Loucy (cell line): ENCODE results near the gene FAM25G.
"Not testable (repeated sequence)": the region's sequence is repeated elsewhere in the genome, so short reads cannot be mapped to it uniquely, and the experiment has no call there.

Experiments used
- H2AFZ ChIP-seq: fragments of 200-600 bp; sonication (generic); 2 replicates; pipeline ENCODE4 v1.6.0; 2016; ENCODE audit warnings: antibody characterized with exemption, mild to moderate bottlenecking, low read length, moderate library complexity
- H3F3A ChIP-seq: fragments of 200-600 bp; 2 replicates; pipeline ENCODE4 v1.6.0; 2016; ENCODE audit warnings: antibody characterized with exemption, low read depth, mild to moderate bottlenecking
- H3K27me3 ChIP-seq: fragments of 200-600 bp; sonication (generic); 2 replicates; pipeline ENCODE4 v1.6.1; 2014; ENCODE audit warnings: low read length, mild to moderate bottlenecking; ENCODE audit not compliant: insufficient read depth, poor library complexity, severe bottlenecking
- H3K36me3 ChIP-seq: fragments of 200-600 bp; sonication (generic); 2 replicates; pipeline ENCODE4 v1.6.1; 2016; ENCODE audit warnings: low read length; ENCODE audit not compliant: insufficient read depth
- H3K4me1 ChIP-seq: fragments of 200-600 bp; sonication (generic); 2 replicates; pipeline ENCODE4 v1.5.1; 2014; ENCODE audit warnings: low read length, mild to moderate bottlenecking; ENCODE audit not compliant: insufficient read depth, poor library complexity, severe bottlenecking
- H3K4me2 ChIP-seq: fragments of 200-600 bp; sonication (generic); 2 replicates; pipeline ENCODE4 v1.6.0; 2014; ENCODE audit warnings: antibody characterized with exemption, low read length, low read depth, mild to moderate bottlenecking; ENCODE audit not compliant: poor library complexity, severe bottlenecking
- H3K4me3 ChIP-seq: fragments of 200-600 bp; sonication (generic); 2 replicates; pipeline ENCODE4 v1.5.1; 2014; ENCODE audit warnings: low read length, mild to moderate bottlenecking, mixed read lengths; ENCODE audit not compliant: poor library complexity, severe bottlenecking
- H3K79me2 ChIP-seq: fragments of 200-600 bp; sonication (generic); 2 replicates; pipeline ENCODE4 v1.6.1; 2014; ENCODE audit warnings: low read length; ENCODE audit not compliant: insufficient read depth
- H3K9ac ChIP-seq: fragments of 200-600 bp; sonication (generic); 2 replicates; pipeline ENCODE4 v1.6.0; 2014; ENCODE audit warnings: mild to moderate bottlenecking, low read depth, low read length, moderate library complexity; ENCODE audit not compliant: poor library complexity, severe bottlenecking
- H3K9me2 ChIP-seq: fragments of 200-600 bp; sonication (generic); replicated peaks from 2 replicates; pipeline ENCODE4 v1.6.1; 2016; ENCODE audit warnings: low read depth, low read length, mixed read lengths
- H3K9me3 ChIP-seq: fragments of 200-600 bp; sonication (generic); 2 replicates; pipeline ENCODE4 v1.6.1; 2014; ENCODE audit warnings: mild to moderate bottlenecking, antibody characterized with exemption, low read length, low read depth; ENCODE audit not compliant: insufficient read depth
- H4K20me1 ChIP-seq: fragments of 200-600 bp; sonication (generic); 2 replicates; pipeline ENCODE4 v1.6.0; 2014; ENCODE audit warnings: antibody characterized with exemption, low read length, mild to moderate bottlenecking; ENCODE audit not compliant: insufficient read depth, poor library complexity, severe bottlenecking

FAM25G gene

DNA sequence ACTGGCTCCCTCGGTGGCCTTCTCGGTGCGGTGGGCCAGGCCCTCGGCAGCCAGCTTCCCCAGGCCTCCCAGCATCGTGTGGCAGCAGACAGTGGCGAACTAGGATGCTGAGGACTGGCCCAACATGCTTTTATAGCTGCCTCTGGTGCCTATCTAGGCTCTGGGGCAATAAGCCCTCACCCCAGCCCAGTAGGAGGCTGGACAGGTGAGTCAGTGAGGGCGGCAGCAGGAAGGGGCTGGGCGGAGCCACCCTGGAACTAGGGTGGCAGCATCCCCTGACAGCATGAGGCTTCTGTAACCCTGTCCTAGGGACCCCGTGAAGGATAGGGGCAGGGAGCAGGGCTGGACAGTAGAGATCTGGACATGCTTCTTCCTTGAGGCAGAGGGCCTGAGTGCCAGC, at the start of gene FAM25G:
TSS of gene FAM25G (minus strand) at position 101 of the 400 bp plus-strand sequence. CDS start at position 75, 26 bp downstream.
- not testable (repeated sequence) for H2AFZ ChIP-seq, H4K20me1 ChIP-seq, H3K4me1 ChIP-seq, H3K9ac ChIP-seq, H3K79me2 ChIP-seq, H3K27me3 ChIP-seq, H3K4me3 ChIP-seq, H3F3A ChIP-seq, H3K36me3 ChIP-seq, H3K4me2 ChIP-seq, H3K9me2 ChIP-seq, H3K9me3 ChIP-seq

DNA sequence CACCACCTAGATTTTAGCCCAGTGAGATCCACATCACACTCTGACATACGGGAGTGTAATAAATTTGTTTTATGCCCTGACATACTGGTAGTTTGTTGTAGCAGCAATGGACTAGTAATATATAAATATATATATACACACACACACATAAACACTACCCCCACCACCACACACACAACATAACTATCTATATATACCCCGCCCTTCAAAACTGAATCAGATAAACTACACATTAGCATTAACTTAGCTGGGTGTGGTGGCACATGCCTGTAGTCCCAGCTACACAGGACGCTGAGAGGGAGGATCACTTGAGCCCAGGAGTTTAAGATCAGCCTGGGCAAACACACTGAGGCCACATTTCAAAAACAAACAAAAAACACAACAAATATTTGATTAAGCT, 44.9 kb upstream of the FAM25G start:
- not testable (repeated sequence) for H3K4me2 ChIP-seq, H3K9me3 ChIP-seq, H3F3A ChIP-seq, H3K36me3 ChIP-seq, H3K9ac ChIP-seq, H3K4me1 ChIP-seq, H3K9me2 ChIP-seq, H2AFZ ChIP-seq, H3K4me3 ChIP-seq, H3K79me2 ChIP-seq, H4K20me1 ChIP-seq, H3K27me3 ChIP-seq

DNA sequence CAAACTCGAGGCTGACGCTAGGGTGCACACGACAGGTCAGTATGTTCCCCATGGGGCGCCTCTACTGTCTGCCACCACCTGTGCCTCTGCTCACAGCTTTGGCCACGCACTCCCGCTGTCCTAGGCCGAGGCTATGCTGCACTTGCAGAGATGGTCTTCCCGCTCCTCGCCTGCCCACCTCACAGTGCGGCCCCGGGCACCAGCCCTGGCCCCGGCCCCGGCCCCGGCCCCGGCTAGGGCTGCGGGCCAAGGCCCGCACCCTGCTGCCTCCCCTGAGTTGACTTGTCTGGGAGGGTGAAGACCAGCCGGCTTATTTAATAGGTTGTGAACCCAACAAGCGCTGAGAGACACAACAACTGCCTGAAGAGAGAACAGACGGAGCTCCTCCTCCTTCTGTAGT, 32.0 kb upstream of the FAM25G start, which contains the start of gene AGAP9:
TSS of gene AGAP9 (minus strand) at position 164 of the 400 bp plus-strand sequence. CDS start at position 52, 112 bp downstream.
- H3K36me3 ChIP-seq, H3K9ac ChIP-seq, H3K4me1 ChIP-seq, H2AFZ ChIP-seq, H3K79me2 ChIP-seq, H4K20me1 ChIP-seq, H3K27me3 ChIP-seq, H3K4me2 ChIP-seq, H3K9me3 ChIP-seq, H3K4me3 ChIP-seq, H3F3A ChIP-seq, H3K9me2 ChIP-seq: not testable (repeated sequence)

DNA sequence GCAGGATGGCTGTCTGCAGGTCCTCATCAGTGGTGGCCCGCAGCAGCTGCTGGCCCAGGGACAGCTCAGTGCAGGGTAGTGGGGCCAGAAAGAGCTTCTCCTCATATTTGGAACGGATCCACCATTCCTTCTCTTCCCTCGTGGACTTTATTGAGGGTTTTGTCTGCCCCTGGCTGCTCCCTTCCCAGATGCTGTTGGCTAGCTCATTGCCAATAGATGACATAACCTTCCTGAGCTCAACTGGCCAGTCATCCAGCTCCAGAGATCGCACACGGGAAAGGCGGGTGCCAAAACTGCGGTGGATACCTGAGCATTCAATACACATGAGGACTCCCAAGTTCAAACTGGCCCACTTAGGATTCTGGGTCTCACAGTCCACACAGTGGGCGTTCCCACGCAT, 10.8 kb upstream of the FAM25G start:
- not testable (repeated sequence) for H3K4me2 ChIP-seq, H3K9me2 ChIP-seq, H3K4me3 ChIP-seq, H4K20me1 ChIP-seq, H3K79me2 ChIP-seq, H3K27me3 ChIP-seq, H3K9ac ChIP-seq, H3F3A ChIP-seq, H3K4me1 ChIP-seq, H3K36me3 ChIP-seq, H3K9me3 ChIP-seq, H2AFZ ChIP-seq

DNA sequence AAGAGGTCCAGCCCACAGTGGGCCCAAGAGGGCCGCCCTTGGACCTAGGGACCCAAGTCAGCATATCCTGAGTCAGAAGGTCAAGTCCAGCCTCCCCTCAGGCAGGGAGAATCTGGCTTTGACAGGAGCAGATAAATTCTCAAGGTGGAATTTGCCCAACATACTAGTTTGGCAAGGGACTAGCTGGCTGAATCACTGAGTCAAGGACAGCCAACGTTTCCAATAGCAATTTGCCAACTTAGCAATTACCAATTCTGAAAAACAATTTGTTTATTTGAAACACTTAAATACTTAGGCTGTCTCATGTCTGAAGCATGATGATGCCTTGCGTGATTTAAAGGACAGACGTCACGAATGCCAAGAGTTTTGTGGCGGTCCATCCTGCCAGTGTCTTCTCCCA, 2.7 kb upstream of the FAM25G start:
- not testable (repeated sequence) for H3K27me3 ChIP-seq, H3K9ac ChIP-seq, H3K36me3 ChIP-seq, H3K9me3 ChIP-seq, H3K4me1 ChIP-seq, H3K9me2 ChIP-seq, H2AFZ ChIP-seq, H3K4me2 ChIP-seq, H3K79me2 ChIP-seq, H3K4me3 ChIP-seq, H3F3A ChIP-seq, H4K20me1 ChIP-seq

DNA sequence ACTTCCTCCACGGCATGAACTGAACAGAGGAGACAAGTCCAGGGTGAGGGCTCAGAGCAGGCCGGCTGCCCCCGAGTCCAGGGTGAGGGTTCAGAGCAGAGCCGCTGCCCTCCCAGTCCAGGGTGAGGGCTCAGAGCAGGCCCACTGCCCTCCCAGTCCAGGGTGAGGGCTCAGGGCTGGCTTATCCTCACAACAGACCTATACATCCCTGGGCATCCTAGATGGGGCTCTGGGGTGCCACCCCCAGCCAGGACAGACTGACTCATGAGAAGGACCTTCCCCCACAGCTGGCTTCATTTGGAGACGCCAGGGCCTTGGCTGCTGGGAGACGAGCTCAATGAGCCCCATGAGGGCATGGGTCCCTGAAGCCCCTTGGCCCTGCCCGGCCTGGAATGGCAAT, 1.9 kb downstream of the FAM25G start:
- not testable (repeated sequence) for H3F3A ChIP-seq, H3K9ac ChIP-seq, H2AFZ ChIP-seq, H3K9me3 ChIP-seq, H3K79me2 ChIP-seq, H3K36me3 ChIP-seq, H3K4me1 ChIP-seq, H3K4me2 ChIP-seq, H4K20me1 ChIP-seq, H3K4me3 ChIP-seq, H3K27me3 ChIP-seq, H3K9me2 ChIP-seq

DNA sequence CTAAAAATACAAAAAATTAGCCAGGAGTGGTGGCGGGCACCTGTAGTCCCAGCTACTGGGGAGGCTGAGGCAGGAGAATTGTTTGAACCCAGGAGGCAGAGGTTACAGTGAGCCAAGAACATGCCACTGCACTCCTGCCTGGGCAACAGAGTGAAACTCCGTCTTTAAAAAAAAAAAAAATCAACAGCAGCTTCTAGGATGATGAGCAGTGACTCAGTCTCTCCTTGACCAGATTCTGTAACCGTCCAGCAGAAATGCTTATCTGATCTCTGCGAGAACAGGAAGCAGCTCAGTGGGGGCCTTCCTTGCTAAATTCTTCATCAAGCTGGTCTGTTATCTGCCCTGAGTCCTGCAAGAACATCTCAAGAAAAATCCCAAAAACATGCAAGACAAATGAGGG, 5.6 kb downstream of the FAM25G start:
- H3K9me2 ChIP-seq, H3K4me3 ChIP-seq, H3K9me3 ChIP-seq, H3K4me1 ChIP-seq, H3K9ac ChIP-seq, H4K20me1 ChIP-seq, H3F3A ChIP-seq, H3K36me3 ChIP-seq, H3K27me3 ChIP-seq, H3K79me2 ChIP-seq, H2AFZ ChIP-seq: not testable (repeated sequence)
- H3K4me2 ChIP-seq: peak overlapping the region; percentile 20

DNA sequence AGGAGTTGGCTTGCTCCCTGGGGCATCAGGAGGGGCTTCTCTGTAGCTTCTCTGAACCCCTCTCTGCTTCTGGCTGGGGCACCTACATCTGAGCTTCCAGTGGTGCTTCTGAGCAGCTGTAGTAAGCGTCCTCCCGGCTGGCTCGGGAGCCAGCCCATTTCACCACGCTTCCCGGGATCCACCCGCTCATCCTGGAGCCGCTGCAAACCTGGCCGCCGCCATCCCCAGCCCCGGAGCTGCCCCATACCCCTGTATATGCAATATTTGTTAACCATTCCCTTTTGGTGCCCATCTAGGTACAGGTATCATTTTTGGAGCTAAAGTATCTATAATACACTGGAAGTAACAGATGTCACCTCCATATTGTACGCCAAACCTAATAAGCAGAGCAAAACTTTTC, 6.7 kb downstream of the FAM25G start:
- H3K36me3 ChIP-seq, H3F3A ChIP-seq, H3K79me2 ChIP-seq, H3K4me1 ChIP-seq, H3K27me3 ChIP-seq, H3K4me2 ChIP-seq, H4K20me1 ChIP-seq, H3K4me3 ChIP-seq, H3K9me2 ChIP-seq, H2AFZ ChIP-seq, H3K9ac ChIP-seq, H3K9me3 ChIP-seq: not testable (repeated sequence)
